GM21786 (cell line): ENCODE measurements around the gene RBM44.
"Not testable (repeated sequence)": the region's sequence is repeated elsewhere in the genome, so short reads cannot be mapped to it uniquely, and the experiment has no call there.

Experiments used
- ATAC-seq: cut with Tn5 transposase; IDR thresholded peaks from one replicate; pipeline ENCODE4 v1.9.1; 2021; ENCODE audit not compliant: unreplicated experiment

The RBM44 gene

DNA sequence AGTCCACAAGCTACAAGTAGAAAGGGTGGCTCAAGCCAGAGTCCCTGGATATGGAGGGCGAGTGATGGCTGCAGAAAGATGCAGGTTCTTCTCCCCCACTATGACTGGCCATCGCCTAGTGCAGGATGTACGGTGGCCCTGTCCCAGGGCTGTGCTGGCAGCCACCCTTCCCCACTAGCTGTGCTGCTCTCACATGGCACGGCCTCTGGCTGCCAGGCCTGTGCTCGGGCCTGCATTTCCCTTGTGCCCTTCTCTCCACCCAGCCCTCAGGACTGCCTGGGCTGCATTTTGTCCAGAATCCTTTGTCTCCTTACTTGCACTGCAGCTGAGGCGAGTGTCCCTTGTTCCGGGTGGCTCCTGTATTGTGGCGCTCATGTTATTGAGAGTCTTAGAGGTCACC, 59.2 kb downstream of the RBM44 start:
- no peak for ATAC-seq

- no peak for ATAC-seq
Observed at GRCh38 chr2:237858294-237859081, 59.9 kb downstream of the RBM44 start.

DNA sequence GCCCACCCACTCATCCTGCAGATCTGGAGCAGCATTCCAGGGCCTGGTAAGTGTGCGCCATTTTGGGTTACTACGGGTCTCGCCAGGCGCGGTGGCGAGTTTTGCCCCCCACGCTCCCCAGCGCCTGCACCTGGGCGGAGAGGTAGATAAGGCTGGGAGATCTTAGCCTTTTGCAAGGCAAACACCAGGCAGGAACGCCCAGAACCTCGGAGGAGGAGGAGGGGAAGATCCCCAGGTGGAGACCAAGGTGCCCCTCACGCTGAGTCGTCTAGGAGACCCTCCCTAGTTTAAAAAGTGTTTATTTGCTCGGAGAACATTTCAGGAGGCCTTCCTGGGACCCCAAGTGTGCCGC, 60.5 kb downstream of the RBM44 start:
- no peak for ATAC-seq

- ATAC-seq: no peak
Observed at GRCh38 chr2:237859533-237860272, 61.1 kb downstream of the RBM44 start, which contains the start of gene RAMP1. Gene RAMP1, plus strand, starts transcription at chr2:237859623. Its CDS starts 53 bp downstream, at chr2:237859676.

DNA sequence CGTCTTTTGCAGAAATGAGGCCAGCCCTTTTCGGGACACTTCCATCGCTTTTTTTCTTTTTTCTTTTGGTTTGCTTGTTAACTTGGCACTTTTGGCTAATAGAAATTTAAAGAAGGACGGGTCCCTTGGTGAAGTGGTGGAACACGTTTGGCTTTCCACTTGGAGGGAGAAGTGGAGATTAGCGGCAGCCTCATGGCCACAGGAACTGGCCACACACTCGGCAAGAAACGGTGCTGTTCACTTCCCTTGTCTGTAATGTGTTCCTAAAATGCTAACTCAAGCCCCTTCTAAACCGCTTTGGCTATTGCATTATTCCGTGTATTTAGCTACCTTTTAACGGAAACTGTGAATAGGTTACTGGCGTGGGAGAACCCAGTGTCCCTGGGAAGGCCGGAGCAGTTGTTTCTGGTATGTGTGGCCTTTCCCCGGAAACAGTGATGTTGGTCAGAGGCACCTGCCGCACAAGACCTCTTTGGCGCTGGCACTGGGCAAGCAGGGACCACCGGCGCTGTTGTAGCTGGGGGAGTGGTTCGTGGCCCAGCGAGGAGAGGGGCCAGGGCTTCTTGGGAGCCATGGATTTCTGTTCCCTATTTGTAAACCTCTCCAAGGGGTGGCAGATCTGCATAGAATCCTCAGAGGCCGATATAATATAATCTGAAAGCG, 61.8 kb downstream of the RBM44 start:
- ATAC-seq: no peak

DNA sequence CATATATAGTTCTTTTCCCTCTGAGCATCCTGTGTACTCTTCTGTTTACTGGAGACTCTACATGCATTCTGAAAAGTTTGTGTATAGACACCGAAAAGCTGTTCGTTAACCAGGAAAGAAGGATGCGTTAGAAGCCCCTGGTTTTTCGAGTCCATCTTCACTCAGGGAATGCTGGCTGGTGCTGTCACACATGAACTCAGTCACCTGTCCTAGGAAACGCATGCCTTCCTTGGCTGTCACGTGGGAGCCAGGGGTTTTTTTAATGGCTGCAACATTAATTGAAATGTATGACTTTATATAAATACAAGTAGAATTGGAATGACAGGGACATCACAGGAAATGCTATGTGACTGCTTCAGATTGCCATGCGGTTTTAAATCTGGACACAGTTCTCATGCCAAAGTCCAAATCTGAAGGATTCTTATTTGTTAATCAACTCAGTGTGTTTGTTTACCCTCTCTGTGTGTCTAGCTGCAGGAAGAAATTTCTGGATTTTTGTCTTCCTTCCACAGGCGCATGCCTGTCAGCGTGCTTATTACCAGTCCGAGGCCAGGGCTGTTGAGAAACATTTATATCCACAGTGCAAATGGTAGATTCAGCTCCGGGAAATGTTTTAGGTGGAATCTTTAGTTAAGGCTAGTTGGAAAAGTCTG, 63.4 kb downstream of the RBM44 start:
- no peak for ATAC-seq

DNA sequence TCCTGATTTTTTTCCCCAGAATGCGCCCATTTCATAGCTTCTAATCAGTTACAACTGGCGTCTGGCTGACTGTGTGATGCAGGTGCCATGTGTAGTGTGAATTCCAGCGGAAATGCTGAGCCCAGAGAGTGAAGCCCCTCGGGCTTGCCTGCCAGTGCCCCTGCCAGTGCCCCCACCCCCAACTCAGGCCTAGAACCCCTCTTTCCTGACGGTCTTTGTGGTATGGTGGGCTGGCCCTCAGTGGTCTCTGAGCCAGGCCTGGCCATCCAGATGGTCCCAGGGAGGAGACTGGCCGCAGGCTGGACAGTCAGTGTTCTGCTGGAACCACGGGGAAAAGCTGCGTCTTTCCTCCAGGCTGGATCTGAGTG, 63.9 kb downstream of the RBM44 start:
- no peak for ATAC-seq

- ATAC-seq: no peak
Observed at GRCh38 chr2:237863102-237863511, 64.5 kb downstream of the RBM44 start.

- ATAC-seq: no peak
Observed at GRCh38 chr2:237863689-237864443, 65.3 kb downstream of the RBM44 start.

- ATAC-seq: no peak
Observed at GRCh38 chr2:237864444-237864931, 65.9 kb downstream of the RBM44 start.

DNA sequence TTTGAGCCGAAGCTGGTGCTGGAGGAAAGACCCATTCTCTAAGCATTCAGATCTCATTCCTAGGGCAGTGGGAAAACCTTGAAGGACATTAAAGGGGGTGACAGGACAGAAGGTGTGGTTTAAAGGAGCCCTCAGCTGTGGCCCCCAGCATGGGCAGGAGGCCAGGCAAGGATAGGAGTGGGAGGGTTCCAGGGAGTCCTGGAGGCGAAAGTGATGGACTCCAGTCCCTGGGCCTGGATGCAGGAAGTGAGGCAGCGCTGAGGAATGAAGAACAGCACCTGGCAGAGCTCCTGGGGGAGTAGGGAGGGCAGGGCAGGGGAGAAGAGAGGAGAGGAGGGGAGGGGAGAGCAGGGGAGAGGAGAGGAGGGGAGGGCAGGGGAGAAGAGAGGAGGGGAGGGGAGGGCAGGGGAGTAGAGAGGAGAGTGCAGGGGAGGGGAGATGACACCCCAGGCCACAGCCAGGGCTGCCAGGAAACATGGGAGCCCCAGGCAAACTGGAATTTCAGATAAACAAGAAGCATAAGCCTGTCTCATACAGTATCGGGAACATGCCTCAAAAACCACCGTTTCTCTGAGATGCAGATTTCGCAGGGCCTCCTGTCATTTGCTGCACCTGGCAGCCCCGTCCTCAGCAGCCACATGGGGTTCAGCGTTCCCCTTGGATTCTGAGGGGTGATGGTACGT, 66.5 kb downstream of the RBM44 start:
- ATAC-seq: no peak

- no peak for ATAC-seq
Observed at GRCh38 chr2:237865623-237866041, 67.1 kb downstream of the RBM44 start.

DNA sequence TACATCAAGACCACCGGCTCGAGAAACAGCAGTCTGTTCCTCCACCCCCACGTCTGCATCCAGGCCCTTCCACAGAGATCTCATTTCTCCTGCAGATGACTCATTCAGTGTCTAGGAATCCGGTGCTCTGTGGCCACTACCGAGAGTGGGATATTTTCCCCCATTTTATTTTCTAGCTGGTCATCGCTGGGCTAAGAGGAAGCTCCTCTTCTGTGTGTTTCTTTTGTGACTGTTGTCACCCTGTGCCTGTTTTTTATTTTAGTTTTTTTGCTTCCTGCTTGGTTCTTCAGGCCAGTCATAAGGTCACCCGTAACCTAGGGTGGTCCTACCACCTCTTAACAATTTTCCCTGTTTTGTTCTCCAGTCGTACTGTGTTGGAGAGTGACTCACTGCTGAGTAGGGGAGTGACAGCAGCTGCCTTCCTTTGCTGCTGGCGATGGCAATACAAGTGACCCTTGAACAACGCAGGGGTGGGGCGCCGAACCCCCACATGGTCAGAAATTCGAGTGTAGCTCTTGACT, 67.6 kb downstream of the RBM44 start:
- ATAC-seq: no peak

- no peak for ATAC-seq
Observed at GRCh38 chr2:237867465-237867864, 68.9 kb downstream of the RBM44 start.

GRCh38 chr2:237868074-237868473, 69.5 kb downstream of the RBM44 start:
- not testable (repeated sequence) for ATAC-seq

DNA sequence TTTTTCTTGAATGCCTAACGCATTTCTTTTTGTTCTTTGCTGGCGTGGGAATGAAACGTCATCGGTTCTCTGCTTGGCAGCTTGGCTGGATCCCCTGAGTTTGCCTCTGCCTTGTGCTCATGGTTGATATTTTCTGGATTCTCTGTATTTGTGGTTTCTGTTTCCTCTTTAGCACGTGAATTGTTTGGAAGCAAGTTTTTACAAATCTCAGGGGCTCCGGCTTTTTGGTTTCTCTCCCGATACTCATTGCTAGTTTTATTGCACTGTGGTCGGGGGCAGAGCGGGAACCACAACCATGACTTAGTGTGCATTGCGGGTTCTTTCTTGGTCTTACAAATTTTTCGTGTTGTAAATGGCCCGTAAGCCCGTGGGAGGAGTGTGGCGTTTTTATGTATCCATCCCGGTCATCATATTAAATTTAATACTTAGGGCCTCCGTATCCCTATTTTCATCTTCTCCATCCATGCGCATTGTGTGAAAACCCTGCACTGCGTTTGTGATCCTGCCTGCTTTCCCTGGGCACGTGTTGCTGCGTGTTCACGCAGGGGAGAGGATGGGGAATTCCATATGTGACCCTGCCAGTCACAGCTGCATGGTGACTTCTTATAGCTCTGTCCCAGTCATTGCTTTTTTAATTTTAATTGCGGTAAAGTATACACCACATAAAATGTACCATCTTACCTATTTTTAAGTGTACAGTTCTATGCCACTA, 70.2 kb downstream of the RBM44 start:
- no peak for ATAC-seq

- ATAC-seq: no peak
Observed at GRCh38 chr2:237869343-237870102, 70.9 kb downstream of the RBM44 start.

DNA sequence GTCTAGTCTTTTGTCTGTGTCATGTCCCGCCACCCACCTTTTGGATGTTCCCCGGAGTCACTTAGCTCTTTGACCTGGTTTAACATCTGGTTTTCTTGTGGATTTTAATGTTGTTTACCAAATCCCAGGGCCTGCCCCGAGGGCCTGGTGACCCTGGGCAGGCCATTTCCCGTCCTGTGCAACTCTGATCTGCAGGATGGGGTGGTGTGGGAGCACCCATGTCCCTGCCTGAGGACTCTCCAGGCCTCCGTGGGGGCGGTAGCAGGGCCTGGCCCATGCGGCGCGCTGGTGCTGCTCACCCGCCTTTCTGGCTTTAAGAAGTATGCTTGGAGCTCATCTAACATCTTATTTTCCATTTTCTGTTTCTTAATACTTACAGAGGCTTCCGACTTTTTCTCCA, 71.5 kb downstream of the RBM44 start:
- no peak for ATAC-seq
